ENCODE measurements around the gene NTN1.
A peak's percentile ranks its signal among the peaks of the same experiment; 100 is the strongest.

NTN1 gene

GRCh38 chr17:9239793-9240658 lies 218.7 kb downstream of the NTN1 start:
- no peaks in the 10 kb centered on the region for H3K79me2 ChIP-seq (ENCODE audit: insufficient read depth, low read length)
- peak overlapping the region; percentile 68 for H3K4me3 ChIP-seq (ENCODE audit: low read depth, low read length, poor library complexity, severe bottlenecking)
- no peaks in the 10 kb centered on the region for H3F3A ChIP-seq (ENCODE audit: insufficient read depth, low read length)
- no peak for TF ChIP-seq CTCF (IDR thresholded peaks at IDR 0.05; ENCODE audit: low read length)
- H3K36me3 ChIP-seq (ENCODE audit: insufficient read depth, low read length) = no peaks in the 10 kb centered on the region
- H3K9ac ChIP-seq (ENCODE audit: low read length) = peak overlapping the region; percentile 72; the same call in 1 of the 2 replicates
- no peaks in the 10 kb centered on the region for H4K20me1 ChIP-seq (ENCODE audit: insufficient read depth, low read length)
- H3K27ac ChIP-seq (ENCODE audit: low read depth, low read length, poor library complexity, severe bottlenecking) = no peak overlapping the region
- H3K4me1 ChIP-seq (ENCODE audit: insufficient read depth, low read length, severe bottlenecking) = peaks cover 7% of the 10 kb centered on the region
- no peak overlapping the region; the same call in 1 of the 2 replicates for H2AFZ ChIP-seq (ENCODE audit: low read length)
- H3K4me2 ChIP-seq (ENCODE audit: low read length) = peak overlapping the region; percentile 98
- no peaks in the 10 kb centered on the region for H3K9me2 ChIP-seq (ENCODE audit: low read depth, low read length)
- H3K9me3 ChIP-seq (ENCODE audit: low read length) = no peaks in the 10 kb centered on the region
- H3K27me3 ChIP-seq (ENCODE audit: insufficient read depth, low read length) = 0 out of 2 replicates have a peak, but pooled peaks cover 5% of the 10 kb centered on the region

- H3K9me2 ChIP-seq (ENCODE audit: low read depth, low read length) = no peaks in the 10 kb centered on the region
- TF ChIP-seq CTCF (IDR thresholded peaks at IDR 0.05; ENCODE audit: low read length) = no peak
- no peak for TF ChIP-seq EZH2 (IDR thresholded peaks at IDR 0.05; ENCODE audit: borderline replicate concordance, low read length)
- no peaks in the 10 kb centered on the region for H3K79me2 ChIP-seq (ENCODE audit: insufficient read depth, low read length)
- peak overlapping the region; percentile 69 for H3K4me2 ChIP-seq (ENCODE audit: low read length)
- no peaks in the 10 kb centered on the region for H3K9me3 ChIP-seq (ENCODE audit: low read length)
- H4K20me1 ChIP-seq (ENCODE audit: insufficient read depth, low read length) = no peaks in the 10 kb centered on the region
- H3K36me3 ChIP-seq (ENCODE audit: insufficient read depth, low read length) = no peaks in the 10 kb centered on the region
- no peak overlapping the region for H3K27ac ChIP-seq (ENCODE audit: low read depth, low read length, poor library complexity, severe bottlenecking)
- H3K4me3 ChIP-seq (ENCODE audit: low read depth, low read length, poor library complexity, severe bottlenecking) = peak overlapping the region; percentile 57
- H3F3A ChIP-seq (ENCODE audit: insufficient read depth, low read length) = no peaks in the 10 kb centered on the region
- H3K4me1 ChIP-seq (ENCODE audit: insufficient read depth, low read length, severe bottlenecking) = peaks cover 7% of the 10 kb centered on the region
- H2AFZ ChIP-seq (ENCODE audit: low read length) = no peak overlapping the region
- no peak overlapping the region for H3K9ac ChIP-seq (ENCODE audit: low read length)
- H3K27me3 ChIP-seq (ENCODE audit: insufficient read depth, low read length) = 0 out of 2 replicates have a peak, but pooled peaks cover 5% of the 10 kb centered on the region
These were observed 219.5 kb downstream of the NTN1 start for GRCh38 chr17:9240659-9241370.

- Histone ChIP-seq H3K9me3 (ENCODE audit: low read length) (no peaks in the 10 kb centered on the region), H3K36me3 (ENCODE audit: insufficient read depth, low read length) (no peaks in the 10 kb centered on the region), H3K27me3 (ENCODE audit: insufficient read depth, low read length) (0 out of 2 replicates have a peak, but pooled peaks cover 5% of the 10 kb centered on the region), H3K4me1 (ENCODE audit: insufficient read depth, low read length, severe bottlenecking) (peaks cover 7% of the 10 kb centered on the region), H4K20me1 (ENCODE audit: insufficient read depth, low read length) (no peaks in the 10 kb centered on the region), H3K4me2 (ENCODE audit: low read length) (no peak overlapping the region), H3K9me2 (ENCODE audit: low read depth, low read length) (no peaks in the 10 kb centered on the region), H3F3A (ENCODE audit: insufficient read depth, low read length) (no peaks in the 10 kb centered on the region), H3K4me3 (ENCODE audit: low read depth, low read length, poor library complexity, severe bottlenecking) (no peak overlapping the region), H2AFZ (ENCODE audit: low read length) (no peak overlapping the region), H3K79me2 (ENCODE audit: insufficient read depth, low read length) (no peaks in the 10 kb centered on the region), H3K27ac (ENCODE audit: low read depth, low read length, poor library complexity, severe bottlenecking) (no peak overlapping the region), H3K9ac (ENCODE audit: low read length) (no peak overlapping the region)
- no peak for TF ChIP-seq EZH2 (IDR thresholded peaks at IDR 0.05; ENCODE audit: borderline replicate concordance, low read length)
- TF ChIP-seq CTCF (IDR thresholded peaks at IDR 0.05; ENCODE audit: low read length) = no peak
These were observed 220.0 kb downstream of the NTN1 start for GRCh38 chr17:9241371-9241712.

Data from OCI-LY1 (cell line).